COR-L47 (cell line): ENCODE results near the gene GTPBP6.
"Not testable (repeated sequence)": the region's sequence is repeated elsewhere in the genome, so short reads cannot be mapped to it uniquely, and the experiment has no call there.

Experiments
- DNase-seq: peaks from one replicate; lab custom pipeline; 2025; lab: John Stamatoyannopoulos, UW

GTPBP6 gene

GRCh38 chrX:316351-317325 is 2.0 kb downstream of the GTPBP6 start:
- no peak for DNase-seq

GRCh38 chrX:314781-315595 is 3.6 kb downstream of the GTPBP6 start:
- no peak for DNase-seq

GRCh38 chrX:314049-314448 is 4.5 kb downstream of the GTPBP6 start:
- DNase-seq, result no peak

- DNase-seq, result no peak
Measured at GRCh38 chrX:313546-313945, 5.0 kb downstream of the GTPBP6 start.

DNA sequence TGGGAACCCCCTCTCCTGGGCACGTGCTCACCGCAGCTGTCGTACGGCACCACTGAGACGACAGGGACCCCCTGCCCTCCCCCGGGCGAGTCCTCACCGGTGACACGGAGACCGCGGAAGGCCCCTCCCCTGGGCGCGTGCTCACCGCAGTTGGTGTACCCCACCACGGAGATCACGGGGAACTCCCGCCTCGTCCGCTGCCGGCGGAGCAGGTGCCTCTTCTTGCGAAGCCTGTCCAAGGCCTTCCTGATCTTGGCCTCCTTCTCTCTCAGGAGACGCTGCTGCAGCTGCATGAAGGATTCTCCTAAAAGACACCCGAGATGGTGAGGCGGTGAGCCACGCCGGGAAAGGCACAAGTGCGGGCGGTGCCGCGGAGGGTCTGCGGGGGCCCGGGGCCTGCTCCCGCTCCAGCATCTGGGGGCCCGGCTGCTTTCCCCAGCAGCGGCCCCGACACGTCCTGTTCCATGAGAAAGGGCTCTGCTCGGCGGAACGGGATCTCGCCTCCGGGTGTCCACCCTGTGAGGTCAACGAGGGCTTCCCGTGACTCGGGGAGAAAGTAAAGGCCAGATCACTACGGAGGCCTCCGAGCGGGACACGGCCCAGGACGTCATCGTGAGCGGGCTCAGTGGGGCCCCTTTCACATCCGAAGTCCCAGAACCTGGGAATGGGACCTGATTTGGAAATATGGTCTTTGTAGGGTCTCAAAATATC is 5.8 kb downstream of the GTPBP6 start:
- no peak for DNase-seq

- no peak for DNase-seq
Measured at GRCh38 chrX:311156-312129, 7.2 kb downstream of the GTPBP6 start.

DNA sequence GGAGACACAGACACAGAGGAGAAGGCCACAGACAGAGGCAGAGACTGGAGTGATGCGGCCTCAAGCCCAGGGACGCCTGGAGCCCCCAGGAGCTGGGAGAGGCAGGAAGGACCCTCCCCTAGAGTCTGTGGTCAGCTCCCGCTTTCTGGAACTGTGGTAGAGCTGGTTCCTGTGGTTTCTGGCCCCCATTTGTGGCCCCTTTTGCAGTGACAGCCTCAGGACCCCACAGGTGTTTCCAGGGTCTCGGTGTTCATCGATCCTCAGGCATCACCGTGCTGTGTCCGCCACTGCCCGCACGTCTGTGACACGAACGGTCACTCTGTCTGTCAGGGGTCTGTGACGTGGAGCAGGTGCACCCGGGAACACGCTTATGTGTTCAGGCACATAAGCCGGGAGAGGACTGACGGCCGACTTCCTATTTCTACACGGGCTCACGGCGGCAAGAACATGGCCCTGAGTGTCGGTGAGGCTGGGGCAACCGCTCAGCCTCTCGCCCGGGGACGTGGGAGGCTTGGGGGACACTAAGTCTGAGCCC is 7.9 kb downstream of the GTPBP6 start:
- no peak for DNase-seq

- DNase-seq, result no peak
Measured at GRCh38 chrX:308821-309520, 9.6 kb downstream of the GTPBP6 start.

DNA sequence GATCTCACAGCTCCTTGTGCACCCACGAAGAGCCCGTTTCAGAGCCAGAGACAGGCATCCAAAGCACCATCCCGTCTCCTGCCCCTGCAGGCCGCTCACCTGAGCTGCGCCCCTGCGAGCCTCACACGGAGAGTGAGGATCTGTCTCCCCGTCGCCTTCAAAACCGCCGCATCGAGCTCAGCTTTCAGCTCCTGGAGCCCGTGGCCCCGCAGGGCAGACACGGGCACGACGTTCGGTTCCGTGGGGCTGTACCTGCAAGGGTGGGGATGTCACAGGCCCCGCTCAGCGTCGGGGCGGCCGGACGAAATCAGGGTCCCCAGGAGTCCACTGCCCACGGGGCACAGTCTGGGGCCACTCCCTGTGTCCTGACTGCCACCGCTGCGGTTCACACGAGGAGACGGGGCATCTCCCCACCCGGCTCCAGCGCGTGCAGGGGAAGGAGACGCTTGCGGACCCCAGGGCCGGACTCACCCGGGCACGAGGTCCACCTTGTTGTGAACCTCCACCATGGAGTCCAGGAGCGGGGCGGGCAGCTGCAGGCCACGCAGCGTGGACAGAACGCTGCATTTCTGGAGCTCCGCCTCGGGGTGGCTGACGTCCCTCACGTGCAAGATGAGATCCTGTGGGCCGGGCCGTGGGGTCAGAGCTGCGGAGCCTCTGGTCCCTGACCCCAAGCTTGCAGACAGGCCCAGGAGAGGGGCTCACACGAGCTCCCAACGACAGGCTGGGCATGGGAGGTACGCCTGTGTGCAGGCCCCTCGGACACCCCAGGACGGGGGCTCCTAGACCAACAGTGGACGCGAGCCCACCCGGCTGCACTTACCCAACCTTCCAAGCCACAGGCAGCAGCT is 11.1 kb downstream of the GTPBP6 start:
- no peak for DNase-seq

GRCh38 chrX:306614-307251 is 11.9 kb downstream of the GTPBP6 start:
- DNase-seq, result not testable (repeated sequence)

DNA sequence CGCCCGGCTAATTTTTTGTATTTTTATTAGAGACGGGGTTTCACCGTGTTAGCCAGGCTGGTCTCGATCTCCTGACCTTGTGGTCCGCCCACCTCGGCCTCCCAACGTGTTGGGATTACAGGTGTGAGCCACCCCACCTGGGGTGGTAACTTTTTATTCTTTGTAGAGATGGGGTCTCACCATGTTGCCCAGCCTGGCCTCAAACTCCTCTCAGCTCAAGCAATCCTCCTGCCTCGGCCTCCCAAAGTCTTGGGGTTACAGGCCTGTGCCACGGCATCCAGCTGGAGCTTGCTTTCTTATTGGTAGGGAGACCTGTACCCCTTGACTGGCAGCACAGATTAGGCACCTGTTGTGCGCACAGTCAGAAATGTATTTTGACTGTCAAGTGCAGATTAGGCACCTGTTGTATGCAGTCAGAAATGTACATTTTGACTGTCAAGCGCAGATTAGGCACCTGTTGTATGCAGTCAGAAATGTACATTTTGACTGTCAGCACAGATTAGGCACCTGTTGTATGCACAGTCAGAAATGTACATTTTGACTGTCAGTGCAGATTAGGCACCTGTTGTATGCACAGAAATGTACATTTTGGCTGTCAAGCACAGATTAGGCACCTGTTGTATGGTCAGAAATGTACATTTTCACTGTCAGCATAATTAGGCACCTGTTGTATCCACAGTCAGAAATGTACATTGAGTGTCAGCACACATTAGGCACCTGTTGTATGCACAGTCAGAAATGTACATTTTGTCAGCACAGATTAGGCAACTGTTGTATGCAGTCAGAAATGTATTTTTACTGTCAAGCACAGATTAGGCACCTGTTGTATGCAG is 12.6 kb downstream of the GTPBP6 start:
- not testable (repeated sequence) for DNase-seq

DNA sequence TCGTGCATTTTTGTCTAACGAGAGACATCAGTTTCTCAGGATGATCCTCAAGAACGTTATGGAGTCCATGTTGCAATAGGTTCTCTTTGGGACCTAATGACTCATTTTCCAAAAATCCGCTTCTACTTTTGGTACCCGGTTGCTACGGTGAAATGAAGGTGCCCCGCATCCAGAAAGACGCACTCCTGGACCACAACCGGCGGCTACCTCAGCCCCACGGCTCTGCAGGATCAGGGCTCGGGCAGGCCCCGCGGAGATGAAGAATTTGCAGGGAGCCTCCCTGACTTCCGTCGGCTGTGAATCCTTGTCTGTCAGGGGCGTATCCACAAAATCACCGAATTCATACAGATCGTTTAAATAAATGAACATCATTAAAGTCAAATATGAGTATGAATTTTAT is 15.6 kb downstream of the GTPBP6 start:
- no peak for DNase-seq

DNA sequence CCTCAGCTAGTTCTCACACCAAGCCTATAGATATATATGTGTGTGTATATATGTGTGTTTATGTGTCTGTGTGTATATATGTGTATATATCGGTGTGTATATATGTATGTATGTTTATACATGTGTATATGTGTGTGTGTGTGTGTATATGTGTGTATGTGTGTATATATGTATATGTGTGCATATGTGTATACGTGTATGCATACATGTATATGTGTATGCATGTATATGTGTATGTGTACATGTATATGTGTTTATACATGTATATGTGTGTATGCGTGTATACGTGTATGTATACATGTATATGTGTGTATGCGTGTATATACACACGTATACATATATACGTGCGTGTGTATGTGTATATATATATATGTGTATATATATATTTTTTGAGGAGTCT is 18.3 kb downstream of the GTPBP6 start:
- DNase-seq, result no peak

DNA sequence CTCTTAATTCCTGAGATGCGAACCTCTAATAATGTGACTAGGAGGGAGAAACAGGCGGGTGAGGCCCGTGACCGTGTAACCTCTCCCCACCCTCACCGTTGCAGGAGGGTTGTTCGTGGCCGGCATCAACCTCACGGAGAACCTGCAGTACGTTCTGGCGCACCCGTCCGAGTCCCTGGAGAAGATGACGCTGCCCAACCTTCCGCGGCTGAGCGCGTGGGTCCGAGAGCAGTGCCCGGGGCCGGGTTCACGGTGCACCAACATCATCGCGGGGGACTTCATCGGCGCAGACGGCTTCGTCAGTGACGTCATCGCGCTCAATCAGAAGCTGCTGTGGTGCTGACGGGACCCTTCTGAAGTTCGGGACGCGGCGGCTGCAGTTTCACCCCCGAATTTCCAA is 19.6 kb downstream of the GTPBP6 start:
- no peak for DNase-seq

DNA sequence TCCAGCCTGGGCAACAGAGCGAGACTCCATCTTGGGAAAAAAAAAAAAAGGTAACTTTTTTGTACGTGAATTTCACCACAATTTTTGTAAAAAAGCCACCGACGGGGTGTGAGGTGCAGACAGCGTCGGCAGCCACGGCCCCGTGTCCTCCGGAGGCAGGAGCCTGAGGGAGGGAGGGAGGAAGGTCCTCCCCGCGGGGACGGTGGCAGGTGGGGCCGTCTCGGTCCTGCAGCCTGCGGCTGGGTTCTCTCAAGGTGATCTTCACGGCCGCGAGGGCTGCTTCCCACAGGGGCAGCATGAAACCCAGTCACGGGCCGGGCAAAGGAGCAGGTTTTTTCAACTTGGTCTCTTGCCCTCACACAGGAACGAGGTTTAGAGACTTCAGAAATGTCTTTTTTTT is 23.5 kb downstream of the GTPBP6 start:
- no peak for DNase-seq

- DNase-seq, result no peak
Measured at GRCh38 chrX:292900-293897, 25.4 kb downstream of the GTPBP6 start.
